GM12878 (cell line): ENCODE measurements around the gene C1orf232.

Experiments
- ASH2L ChIP-seq: fragments of 300-600, 200-600 bp; sonication (generic); IDR thresholded peaks from 2 replicates; pipeline ENCODE4 v1.6.1; 2017; ENCODE audit warnings: low read depth, mild to moderate bottlenecking, borderline replicate concordance
- CBX5 ChIP-seq: sonication (generic); IDR thresholded peaks from 2 replicates; pipeline ENCODE4 v1.6.1; 2016; ENCODE audit warnings: low read depth, moderate library complexity, mild to moderate bottlenecking, inconsistent platforms
- ESRRA ChIP-seq: IDR thresholded peaks from 2 replicates; pipeline ENCODE4 v1.6.1; 2012; ENCODE audit warnings: mild to moderate bottlenecking, low read length, improper control_type of control experiment
- RAD21 ChIP-seq: IDR thresholded peaks from 2 replicates; pipeline ENCODE4 v1.6.1; 2011; ENCODE audit warnings: mild to moderate bottlenecking, low read depth, low read length, moderate library complexity; ENCODE audit not compliant: insufficient read depth
- SIN3A ChIP-seq: IDR thresholded peaks from 2 replicates; pipeline ENCODE4 v1.6.1; 2012; ENCODE audit warnings: low read depth, low read length, improper control_type of control experiment
- TF ChIP-seq, protein P1 (sequence below): fragments of 450-650 bp; IDR thresholded peaks from 2 replicates; pipeline ENCODE4 v1.6.1; 2016; ENCODE audit warnings: mild to moderate bottlenecking

DNA sequence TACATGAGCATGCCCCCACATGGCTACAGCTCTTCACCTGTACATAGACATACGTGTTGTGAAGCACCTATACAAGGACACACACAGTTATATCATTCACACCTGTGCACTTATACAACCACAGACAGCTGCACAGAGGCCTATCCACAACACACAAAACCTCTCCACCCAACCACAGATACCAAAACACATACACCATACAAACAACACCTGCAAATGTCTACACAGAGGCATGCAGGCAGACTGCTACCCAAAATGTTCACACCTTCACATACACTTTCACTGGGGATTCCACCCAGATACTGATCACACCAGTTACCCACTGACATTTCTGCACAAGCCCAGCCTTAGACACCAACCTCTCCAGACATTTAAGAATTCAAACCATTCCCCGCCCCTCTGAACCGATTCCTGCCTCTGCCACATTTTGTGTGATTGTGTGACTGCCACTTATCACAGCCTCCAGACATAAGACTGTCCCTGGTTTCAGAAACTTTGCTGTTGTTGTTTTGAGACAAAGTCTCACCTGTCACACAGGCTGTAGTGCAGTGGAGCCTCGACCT is 2.0 kb downstream of the C1orf232 start:
- no peak for TF ChIP-seq SIN3A
- no peak for TF ChIP-seq RAD21
- TF ChIP-seq ESRRA = no peak
- TF ChIP-seq, protein P1, sequence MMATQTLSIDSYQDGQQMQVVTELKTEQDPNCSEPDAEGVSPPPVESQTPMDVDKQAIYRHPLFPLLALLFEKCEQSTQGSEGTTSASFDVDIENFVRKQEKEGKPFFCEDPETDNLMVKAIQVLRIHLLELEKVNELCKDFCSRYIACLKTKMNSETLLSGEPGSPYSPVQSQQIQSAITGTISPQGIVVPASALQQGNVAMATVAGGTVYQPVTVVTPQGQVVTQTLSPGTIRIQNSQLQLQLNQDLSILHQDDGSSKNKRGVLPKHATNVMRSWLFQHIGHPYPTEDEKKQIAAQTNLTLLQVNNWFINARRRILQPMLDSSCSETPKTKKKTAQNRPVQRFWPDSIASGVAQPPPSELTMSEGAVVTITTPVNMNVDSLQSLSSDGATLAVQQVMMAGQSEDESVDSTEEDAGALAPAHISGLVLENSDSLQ = no peak
- no peak for TF ChIP-seq ASH2L
- TF ChIP-seq CBX5 = no peak
